Fibroblast of lung (primary cell): ENCODE measurements around the gene ABCD1.

Experiments used
- EZH2 ChIP-seq: IDR thresholded peaks from 2 replicates; pipeline ENCODE4 v1.5.1; 2012; ENCODE audit warnings: low read length, control low read depth, mild to moderate bottlenecking; ENCODE audit errors: missing control alignments
- TF ChIP-seq, protein P1 (sequence below), 2 donors: IDR thresholded peaks in 1 of 2; conservative IDR thresholded peaks in 1 of 2; 1 replicate in 1 of 2; 2 replicates in 1 of 2; pipeline ENCODE4 v1.5.1; 2011 to 2012; ENCODE audit warnings: low read length in 2 of 2, control low read depth in 1 of 2, inconsistent platforms in 1 of 2, low read depth in 1 of 2, mild to moderate bottlenecking in 1 of 2

GRCh38 chrX:153738056-153738605 is 13.5 kb downstream of the ABCD1 start:
- TF ChIP-seq, protein P1, sequence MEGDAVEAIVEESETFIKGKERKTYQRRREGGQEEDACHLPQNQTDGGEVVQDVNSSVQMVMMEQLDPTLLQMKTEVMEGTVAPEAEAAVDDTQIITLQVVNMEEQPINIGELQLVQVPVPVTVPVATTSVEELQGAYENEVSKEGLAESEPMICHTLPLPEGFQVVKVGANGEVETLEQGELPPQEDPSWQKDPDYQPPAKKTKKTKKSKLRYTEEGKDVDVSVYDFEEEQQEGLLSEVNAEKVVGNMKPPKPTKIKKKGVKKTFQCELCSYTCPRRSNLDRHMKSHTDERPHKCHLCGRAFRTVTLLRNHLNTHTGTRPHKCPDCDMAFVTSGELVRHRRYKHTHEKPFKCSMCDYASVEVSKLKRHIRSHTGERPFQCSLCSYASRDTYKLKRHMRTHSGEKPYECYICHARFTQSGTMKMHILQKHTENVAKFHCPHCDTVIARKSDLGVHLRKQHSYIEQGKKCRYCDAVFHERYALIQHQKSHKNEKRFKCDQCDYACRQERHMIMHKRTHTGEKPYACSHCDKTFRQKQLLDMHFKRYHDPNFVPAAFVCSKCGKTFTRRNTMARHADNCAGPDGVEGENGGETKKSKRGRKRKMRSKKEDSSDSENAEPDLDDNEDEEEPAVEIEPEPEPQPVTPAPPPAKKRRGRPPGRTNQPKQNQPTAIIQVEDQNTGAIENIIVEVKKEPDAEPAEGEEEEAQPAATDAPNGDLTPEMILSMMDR (conservative IDR thresholded peaks at IDR 0.05 in 1 of 2, IDR thresholded peaks at IDR 0.05 in 1 of 2; ENCODE audit: low read depth in 1 of 2, low read length in 2 of 2), result no peak
- no peak for TF ChIP-seq EZH2
